NCI-H510A (cell line): Measurements from ENCODE around the gene TAP1.
A peak's percentile ranks its signal among the peaks of the same experiment; 100 is the strongest.

Source experiments
- DNase-seq: peaks from one replicate; lab custom pipeline; 2025; lab: John Stamatoyannopoulos, UW

Gene TAP1

DNA sequence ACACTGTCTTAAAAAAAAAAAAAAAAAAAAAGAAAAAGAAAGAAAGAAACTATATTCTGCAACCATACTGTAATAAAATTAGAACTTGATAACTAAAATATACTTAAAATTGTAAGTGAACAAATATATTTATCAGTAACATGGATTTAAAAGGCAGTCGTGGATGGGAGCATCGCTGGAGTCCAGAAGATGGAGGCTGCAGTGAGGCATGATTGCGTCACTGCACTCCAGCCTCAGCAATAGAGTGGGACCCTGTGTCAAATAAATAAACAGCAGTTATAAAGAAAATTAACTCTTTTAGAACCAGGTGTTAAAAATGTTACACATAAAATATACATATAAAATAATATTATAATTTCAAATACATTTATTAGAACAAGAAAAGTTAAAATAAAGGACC, 9.2 kb upstream of the TAP1 start:
- no peak for DNase-seq

DNA sequence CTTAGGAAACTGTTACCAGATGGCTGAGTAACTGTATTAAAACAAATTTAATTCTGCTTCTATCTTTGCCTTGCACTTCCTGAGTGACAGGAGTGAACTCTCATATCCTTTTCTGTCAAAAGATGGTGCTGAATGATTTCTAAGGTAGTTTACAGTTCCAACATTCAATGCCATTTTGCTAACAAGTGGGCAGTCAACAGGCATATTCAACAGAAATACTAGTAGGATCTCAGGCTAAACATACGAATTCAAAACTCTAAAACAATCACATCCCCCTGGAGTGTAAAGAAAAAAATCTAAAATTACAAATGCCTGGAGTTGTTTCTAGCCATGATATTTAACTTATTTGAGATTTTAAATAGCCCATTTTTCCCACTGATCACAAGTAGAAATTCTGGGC, 7.2 kb upstream of the TAP1 start:
- no peak for DNase-seq

DNA sequence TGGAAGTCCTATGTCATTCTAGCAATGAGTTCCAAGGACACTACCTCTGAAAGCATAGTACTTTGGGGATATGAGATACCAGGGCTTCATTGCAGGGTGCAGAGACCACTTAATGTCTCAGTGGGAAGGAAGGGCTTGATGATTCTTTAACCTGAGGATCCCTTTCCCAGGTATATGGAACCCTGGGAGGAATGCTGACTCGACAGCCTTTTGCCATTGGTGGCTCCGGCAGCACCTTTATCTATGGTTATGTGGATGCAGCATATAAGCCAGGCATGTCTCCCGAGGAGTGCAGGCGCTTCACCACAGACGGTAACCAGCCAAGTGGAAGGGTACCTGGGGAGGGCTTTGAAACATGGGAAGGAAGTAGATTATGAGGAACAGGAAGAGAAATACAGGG, 4.7 kb upstream of the TAP1 start:
- no peak for DNase-seq

DNA sequence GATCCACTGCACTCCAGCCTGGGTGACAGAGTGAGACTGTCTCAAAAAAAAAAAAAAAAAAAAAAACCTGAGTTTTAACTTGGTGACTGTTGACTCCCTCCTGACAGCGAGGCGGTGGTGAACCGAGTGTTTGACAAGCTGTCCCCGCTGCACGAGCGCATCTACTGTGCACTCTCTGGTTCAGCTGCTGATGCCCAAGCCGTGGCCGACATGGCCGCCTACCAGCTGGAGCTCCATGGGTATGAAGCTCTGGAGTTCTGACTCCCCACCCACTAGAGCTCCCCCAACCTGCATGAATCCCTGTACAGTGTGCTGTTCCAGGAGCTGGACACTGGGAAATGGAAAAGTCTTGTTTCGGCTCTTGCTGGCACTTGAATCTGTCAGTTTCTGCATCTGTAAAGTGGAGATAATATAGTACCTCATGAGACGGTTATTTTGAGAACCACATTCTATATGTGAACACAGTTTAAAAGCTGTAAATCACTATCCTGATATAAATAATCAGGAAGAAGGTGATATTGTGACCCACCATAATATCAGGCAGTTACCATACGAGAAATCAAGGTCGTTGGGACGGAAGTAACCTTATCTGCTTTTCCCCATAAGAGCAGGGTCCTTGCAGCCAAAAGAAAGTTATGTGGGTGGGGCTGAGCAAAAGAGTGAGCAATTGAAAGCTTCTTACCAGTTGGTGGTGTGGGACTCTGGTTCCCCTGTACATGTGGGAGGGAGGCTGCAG, 3.8 kb upstream of the TAP1 start:
- DNase-seq: no peak

DNA sequence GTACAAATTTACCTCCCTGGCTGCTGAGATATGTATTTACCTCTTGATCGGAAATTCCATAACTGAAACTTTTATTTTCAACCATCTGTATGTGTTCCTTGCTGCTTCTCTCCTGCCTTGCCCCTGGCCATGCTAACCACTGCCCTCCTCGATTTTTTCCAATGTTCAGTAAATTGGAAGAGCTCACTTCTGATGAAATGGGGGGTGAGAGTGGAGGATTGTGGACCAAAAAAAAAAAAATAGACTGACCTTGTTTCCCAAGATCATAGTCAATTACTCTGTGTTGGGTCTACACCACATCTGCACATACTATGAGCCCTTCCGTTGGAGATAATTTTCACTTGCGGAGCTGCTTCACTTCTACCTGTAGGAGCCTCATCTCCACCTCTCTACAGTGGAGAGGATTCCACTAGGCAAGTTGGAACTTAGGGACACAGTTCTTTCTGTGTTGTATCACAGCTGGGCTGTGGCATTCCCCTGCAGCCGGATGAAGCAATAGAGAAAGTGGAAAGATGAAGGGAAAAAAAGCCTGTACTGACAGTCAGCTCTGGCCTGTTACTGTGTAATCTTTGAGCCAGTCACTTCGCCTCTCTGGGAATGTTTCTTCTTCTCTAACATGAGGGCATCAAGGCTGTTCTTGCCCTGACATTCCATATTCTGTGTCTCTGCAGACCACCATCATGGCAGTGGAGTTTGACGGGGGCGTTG, 2.1 kb upstream of the TAP1 start:
- no peak for DNase-seq

DNA sequence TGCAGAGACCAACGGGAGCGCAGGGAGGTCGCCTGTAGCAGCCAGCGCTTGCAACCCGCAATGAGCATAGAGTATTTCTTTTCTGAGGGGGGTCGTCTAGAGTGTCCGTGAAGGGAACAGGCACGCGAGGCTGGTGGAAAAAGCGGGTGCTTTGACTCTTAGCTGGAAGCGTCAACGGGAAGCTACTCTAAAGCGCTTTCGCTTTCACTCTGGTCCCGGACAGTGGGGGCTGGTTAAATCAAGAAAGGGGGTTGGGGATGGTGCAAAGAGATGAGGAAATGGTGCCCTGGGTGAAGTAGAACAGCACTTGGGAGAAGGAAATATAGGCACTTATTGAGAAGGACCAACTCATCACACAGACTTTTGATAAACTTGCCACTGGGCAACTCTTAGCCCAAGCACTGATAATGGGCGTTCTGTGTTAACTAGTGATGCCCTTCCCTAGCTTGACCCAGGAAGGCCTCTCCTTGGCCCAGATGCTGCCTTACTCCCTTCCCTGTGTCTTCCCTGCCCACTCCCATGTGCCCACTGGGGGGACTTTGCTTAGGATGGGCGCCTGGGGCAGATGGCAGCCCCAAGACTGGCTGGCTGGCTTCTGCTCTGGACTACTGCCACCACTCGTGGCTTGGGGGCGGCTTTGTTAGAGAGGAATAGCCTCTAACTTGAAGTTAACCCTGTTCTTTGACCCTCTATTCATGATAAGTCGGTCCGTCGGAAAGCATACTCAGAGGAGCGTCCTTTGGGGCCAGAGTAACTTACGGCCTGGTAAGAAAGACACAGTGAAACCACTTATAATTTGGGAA, 1.1 kb upstream of the TAP1 start:
- DNase-seq: no peak

DNA sequence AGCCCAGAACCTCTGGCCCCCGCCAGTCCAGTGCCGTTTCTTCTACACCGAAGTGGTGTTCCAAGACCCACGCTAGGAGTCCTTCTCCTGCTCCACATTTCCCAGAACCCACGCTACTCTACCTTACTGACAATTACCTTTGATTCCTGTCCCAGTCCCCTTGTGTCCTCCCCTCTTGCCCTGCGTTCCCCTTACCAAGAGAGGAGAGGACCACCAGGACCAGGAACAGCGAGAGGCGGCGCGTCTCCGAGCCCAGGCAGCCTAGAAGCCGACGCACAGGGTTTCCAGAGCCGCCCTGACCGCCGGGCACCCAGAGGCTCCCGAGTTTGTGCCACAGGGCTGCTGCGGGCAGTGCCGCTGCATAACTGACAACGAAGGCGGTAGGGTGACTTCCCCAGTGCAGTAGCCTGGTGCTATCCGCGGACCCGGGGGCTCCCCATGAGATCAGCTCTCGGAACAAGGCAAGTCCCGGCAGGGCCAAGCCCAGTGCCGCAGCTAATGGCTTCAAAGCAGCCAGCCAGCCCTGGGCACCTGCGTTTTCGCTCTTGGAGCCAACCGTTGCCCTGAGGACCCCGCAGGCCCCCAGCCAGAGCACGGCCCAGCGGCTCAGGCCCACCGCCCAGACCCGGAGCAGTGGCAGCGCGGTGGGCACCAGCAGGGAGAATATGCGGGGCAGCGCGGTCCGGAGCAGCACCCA, 512 bp downstream of the TAP1 start:
- no peak for DNase-seq

DNA sequence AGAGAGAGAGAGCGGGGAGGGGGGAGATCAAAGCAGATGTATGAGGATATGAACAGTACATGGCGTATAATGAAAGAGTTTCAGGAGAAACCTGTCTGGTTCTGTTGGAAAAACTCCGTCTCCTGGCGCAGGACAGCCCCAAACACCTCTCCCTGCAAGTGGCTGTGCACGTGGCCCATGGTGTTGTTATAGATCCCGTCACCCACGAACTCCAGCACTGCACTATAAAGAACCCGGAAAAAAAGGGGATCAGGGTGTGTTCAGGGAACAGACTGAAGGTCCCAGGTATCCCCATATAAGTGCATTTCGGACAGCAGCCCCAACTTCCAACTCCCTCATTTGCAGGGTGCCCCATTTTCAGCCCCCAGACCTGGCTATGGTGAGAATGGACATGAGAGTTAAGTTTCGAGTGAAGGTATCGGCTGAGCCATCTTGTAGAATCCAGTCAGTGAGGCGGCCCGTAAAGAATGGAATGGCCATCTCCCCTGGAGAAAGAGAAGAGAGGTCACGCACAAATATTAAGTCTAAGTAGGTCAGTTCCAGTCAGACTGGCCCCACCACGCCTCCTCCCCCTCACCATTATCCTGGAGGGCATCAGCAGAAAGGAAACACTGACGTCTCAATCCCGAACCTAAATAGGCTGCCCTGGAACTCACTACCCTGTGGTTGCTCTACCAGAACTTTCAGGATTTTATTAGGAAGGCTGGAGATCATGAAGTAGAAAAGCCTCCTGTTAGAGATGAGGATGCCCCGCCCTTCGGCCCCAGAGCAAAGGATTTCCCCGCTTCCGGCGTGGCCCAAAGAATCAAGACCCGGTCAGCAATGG, 1.3 kb downstream of the TAP1 start:
- DNase-seq: no peak

DNA sequence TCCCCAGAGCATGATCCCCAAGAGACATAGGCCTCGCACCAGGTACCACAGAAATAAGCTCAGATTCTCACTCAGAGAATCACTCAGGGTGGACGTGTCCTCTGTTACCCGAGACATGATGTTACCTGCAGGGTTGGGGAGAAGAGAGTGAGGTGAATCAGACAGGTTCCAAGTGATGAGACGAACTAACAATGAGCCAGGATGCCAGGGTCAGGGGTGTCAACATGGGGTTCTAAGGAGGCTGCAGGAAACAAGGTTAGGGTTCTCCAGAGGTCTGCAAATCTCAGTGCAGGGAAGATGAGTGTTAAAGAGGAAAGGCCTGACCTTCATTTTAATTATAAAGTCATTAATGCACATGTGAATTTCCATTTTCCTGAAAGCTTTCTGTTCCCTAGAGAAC, 2.5 kb downstream of the TAP1 start:
- DNase-seq: no peak

DNA sequence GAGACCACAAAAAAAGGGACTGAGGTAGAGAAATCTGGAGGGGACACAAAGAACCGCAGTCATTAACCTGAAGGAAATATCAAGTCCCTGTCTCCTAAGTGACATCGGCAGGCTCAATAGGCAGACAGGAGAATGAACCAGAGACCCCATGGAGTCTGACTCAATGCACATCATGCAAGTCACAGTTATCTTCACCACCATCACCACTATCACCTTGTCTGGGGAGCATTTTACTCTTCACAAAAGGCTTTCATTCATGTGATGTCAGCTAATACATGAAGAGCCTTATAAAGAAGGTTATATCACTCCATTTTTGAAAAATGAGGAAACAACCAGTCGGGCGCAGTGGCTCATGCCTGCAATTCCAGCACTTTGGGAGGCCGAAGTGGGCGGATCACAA, 4.4 kb downstream of the TAP1 start:
- no peak for DNase-seq

DNA sequence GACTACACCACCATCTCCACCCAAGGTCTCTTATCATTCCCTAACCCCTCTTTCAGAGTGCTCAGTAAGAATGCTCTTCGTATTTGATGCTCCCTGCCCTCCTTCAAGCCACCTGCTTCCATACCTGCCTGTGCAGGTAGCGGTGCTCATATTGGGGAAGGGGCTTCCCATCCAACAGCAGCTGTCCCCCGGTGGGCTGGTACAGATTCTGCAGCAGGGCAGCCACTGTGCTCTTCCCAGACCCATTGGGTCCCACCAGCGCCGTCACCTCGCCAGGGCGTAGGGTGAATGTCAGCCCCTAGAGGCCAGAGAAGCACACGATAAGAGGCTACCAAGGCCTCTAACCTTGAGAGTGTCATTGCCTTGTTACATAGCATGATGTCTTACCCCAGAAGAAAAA, 5.7 kb downstream of the TAP1 start:
- DNase-seq: no peak

DNA sequence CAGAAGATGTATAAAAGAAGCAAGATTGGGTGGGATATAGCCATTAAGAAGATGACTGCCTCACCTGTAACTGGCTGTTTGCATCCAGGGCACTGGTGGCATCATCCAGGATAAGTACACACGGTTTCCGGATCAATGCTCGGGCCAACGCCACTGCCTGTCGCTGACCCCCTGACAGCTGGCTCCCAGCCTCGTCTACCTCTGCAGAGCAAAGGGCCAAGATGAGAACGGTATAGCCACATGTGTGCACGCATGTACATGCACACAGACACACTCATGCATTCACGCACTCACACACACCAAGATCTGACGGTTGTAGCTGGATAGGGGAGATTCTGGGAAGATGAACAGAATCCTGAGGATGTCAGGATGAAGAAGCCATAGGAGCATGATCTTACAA, 6.5 kb downstream of the TAP1 start:
- DNase-seq: no peak

DNA sequence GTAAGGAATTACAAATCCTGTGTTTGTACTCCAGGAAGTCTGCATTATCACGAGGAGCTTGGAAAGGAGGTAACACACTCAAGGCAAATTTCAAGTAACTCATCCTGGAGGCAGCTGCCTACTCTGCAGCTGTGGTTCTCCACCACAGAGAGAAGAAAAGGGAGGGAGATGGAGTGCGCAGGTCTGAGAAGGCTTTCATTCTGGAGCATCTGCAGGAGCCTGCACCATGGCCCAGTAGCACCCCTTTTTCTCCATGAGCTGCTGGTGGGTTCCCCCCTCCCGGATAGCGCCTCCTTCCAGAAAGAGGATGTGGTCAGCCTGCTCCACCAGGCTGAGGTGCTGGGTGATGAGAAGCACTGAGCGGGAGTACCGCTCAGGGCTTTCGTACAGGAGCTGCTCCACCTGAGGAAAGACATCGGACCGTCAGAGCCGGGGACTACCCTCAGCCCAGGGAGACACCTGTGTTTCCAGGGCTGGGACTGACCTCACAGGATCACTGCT, 8.1 kb downstream of the TAP1 start:
- no peak for DNase-seq

DNA sequence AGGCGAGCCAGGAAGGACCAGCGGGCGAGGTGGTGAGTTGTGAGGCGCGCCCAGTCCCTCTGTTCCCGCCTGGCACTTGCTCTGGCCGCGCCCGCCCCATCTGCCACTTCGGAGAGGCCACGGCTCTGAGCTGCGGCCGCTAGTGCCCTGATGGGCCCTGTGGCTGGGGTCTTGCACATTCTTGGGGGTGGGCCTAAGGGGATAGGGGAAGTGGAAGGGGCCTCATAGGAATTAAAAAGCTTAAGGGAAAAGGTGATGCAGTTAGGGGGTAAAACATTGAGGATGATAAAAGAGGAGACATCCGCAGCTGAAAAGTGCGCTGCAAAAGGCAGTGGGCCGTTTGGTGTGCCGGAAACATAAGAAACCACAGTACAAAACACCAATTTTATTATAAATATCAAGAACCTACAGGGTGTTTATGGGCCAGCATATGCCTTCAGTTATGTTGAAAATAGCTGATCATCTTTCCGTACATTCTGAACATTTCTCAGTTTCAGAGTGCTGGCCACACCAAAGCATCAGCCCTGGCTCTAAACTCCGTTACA, 8.6 kb downstream of the TAP1 start:
- DNase-seq: no peak

DNA sequence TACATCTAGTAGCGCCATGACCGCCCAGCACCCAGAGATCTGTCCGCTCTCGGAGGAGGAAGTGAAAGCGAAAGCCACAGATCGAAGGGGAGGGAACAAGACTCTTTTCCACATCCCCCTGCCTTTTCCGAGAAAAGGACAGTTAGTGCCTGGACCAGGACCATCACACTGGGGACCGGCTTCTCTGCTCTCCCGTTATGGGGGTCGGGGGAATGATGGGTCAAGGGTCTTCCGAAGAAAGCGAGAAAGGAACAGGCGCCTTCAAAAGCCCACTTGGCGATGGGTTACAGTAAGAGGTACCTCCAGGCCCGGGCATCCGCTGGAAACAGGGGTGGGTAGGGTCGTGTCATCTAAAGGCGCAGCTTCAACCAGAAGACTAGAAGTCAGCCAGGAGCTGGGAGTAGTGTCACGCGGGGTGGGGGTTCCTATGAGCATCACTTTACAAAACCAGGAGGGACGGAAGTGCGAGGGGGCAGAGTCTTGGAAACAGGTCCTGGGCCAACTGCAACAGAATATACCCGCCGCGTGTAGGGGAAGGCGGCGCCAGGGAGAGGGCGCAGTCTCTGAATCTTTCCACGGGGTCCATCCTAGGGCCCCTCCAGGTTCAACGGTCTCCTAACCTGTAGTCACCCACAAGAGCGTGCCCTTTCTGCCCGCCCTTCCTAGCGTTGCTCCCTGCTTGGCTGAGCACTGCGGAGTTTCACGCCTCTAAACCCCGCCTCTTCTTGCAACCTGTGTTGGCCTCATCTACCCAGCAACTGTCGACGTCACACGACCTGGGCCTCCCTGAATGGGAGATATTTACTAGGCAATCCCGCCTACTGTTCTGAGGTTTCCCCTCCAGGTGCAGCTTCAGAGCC, 9.3 kb downstream of the TAP1 start, which contains the start of gene PSMB8:
PSMB8 (minus strand) TSS at position 69 of the 860 bp plus-strand sequence; CDS start at position 18, 51 bp downstream.
- DNase-seq: peak; percentile 98

DNA sequence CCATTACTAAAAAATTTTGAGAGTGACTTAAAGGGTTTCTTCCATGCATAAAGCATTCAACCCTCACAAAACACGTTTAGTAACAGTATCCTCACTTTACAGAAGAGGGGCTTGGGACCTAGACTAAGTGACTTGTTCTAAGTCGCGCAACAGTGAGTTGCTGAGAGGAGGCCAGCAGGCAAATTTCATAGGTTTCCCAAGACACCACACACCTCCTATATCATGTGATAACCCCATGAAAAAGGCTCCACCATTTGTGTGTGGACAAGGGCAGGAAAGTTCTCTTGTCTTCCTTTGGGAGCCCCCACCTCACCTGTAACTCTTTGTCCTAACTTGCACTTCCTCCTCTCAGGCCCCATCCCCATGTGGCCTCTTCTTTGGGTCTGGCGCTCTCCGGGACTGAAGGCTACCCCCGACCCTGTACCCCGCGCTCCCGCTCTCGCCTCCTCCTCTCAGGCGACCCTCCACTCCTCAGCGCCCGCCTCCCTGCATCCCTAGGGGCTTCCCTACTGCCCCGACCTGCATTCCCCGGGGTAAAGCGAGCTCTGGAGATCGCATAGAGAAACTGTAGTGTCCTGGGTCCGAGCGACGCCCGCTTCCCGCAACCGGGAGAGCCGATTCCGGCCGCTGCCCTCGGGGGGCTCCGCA, 10.0 kb downstream of the TAP1 start:
- no peak for DNase-seq

DNA sequence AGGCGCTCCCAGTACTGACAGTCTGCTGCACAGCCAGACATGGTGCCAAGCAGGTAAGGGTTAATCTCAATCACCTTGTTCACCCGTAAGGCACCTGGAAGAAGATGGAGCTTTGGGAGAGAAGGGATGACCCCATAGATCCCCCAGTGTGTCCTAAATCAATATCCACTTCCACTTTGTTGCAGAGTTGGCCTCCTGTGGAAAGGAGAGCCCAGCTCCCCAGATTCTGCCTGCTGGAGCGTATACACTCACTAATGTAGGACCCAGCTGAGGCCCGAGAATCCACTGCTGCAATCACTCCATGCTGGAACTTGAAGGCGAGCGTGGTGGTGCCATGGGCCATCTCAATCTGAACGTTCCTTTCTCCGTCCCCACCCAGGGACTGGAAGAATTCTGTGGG, 10.8 kb downstream of the TAP1 start:
- no peak for DNase-seq

DNA sequence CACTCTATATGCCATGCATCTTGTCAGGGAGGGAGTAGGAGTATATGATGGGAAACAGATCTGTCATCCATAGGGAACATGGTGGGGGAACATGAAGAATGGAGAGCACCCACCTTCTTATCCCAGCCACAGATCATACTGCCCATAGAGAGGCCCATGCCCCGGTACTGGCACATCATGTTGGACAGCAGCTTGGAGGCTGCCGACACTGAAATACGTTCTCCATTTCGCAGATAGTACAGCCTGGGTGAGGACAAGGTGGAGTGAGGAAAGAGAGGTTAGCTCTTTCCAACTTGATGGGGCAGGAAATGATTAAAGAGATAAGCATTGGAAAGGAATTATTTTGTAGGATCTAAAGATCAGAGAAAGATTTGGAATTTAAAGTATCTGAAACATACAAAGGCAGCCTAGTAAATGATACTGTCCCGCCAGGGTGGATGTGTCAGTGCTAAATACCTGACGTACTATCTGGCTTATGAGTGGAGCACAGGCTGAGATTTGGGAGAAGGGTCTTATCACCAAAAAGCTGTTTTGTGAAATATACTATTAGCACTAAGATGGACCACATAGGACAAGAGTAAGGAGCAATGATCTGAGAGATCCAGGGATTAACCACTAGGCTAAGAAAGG, 11.4 kb downstream of the TAP1 start:
- DNase-seq: no peak
